GM19351 (cell line): ENCODE measurements around the gene SLC44A2.

Experiments used
- ATAC-seq: cut with Tn5 transposase; IDR thresholded peaks from one replicate; pipeline ENCODE4 v1.9.1; 2021; ENCODE audit warnings: mild to moderate bottlenecking, moderate library complexity; ENCODE audit not compliant: unreplicated experiment

SLC44A2 gene

DNA sequence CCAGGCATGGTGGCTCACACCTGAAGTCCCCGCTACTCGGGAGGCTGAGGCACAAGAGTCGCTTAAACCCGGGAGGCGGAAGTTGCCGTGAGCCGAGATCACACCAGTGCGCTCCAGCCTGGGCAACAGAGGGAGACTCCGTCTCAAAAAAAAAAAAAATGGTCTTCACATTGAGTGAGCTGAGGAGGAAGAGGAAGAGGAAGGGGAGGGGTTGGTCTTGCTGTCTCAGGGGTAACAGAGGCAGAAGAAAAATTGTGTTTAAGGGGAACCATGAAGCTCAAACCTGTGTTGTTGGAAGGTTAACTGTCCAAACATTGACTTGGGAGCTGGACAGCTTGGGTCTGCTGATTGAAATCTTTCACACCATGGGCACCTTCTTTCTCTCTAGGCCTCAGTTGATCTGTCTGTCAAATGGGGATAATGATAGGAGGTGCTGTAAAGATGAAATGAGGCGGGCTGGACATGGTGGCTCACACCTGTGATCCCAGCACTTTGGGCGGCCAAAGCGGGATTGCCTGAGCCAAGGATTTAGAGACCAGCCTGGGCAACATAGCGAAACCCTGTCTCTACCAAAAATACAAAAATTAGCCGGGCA, 9.8 kb upstream of the SLC44A2 start:
- ATAC-seq = no peak

DNA sequence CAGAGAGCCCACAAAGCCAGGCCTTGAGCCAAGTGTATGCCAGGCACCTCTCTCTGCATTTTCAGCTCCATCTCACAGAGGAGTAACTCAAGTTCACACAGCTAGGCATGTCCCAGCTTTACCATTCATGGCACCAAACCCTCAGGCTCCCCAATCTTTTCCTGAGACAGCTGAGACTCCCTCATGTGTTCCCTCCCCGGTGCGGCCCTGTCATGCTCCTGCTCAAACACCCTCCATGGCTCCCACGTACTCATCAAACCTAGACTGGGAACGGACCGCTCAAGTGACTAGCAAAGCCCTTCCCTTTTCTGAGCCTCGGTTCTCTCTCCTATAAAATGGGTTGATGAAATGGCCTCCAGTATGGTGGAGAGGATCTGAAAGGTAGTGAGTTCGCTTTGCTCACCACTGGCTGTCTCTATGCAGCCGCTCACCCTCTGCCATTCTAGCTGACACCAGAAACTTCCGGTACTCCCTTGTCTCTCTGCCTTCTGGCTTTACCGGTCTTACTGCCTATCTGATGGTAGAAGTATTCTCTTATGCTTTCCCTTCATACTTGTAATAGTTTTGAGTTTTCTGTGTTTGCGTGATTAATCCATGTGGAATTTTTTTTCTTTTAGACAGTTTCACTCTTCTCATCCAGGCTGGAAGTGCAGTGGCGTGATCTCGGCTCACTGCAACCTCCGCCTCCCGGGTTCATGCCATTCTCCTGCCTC, 7.8 kb upstream of the SLC44A2 start:
- ATAC-seq = no peak

DNA sequence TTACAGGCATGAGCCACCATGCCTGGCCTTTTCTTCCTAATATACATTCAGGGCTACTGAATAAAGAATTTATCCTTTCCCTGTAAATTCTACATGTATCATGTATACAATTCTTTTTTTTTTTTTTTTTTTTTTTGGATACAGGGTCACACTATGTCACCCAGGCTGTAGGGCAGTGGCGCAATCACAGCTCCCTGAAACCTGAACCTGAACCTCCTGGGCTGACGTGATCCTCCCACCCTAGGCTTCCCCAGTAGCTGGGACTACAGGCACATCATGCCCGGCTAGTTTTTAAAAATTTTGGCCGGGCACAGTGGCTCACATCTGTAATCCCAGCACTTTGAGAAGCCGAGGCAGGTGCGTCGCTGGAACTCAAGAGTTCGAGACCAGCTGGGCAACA, 6.5 kb upstream of the SLC44A2 start:
- ATAC-seq = no peak

DNA sequence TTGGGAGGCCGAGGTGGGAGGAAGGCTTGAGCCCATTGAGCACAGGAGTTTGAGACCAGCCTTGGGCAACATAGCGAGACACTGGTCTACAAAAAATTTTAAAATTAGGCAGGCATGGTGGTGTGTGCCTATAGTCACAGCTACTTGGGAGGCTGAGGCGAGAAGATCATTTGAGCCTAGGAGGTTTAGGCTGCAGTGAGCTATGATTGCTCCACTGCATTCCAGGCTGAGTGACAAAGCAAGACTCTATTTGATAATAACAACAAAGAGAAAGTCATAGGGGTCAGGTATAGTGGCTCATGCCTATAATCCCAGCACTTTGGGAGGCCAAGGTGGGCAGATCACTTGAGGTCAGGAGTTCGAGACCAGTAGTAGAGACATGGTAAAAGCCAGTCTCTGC, 4.6 kb upstream of the SLC44A2 start:
- ATAC-seq = no peak

DNA sequence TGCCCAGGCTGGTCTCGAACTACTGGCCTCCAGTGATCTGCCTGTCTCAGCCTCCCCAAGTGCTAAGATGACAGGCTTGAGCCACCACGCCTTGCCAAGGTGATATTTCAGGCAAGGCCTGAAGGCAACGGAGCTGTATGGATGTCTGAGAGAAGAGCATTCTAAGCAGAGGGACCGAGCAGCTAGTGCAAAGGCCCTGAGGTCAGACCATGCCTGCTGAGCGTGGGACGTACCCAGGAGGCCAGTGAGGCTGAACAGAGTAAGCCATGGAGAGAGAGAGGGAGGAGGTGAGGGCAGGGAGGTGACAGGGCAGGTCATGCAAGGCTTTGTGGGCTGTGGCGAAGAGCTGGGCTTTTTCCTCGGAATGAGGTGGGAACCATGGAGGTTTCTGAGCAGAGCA, 3.4 kb upstream of the SLC44A2 start:
- no peak for ATAC-seq

DNA sequence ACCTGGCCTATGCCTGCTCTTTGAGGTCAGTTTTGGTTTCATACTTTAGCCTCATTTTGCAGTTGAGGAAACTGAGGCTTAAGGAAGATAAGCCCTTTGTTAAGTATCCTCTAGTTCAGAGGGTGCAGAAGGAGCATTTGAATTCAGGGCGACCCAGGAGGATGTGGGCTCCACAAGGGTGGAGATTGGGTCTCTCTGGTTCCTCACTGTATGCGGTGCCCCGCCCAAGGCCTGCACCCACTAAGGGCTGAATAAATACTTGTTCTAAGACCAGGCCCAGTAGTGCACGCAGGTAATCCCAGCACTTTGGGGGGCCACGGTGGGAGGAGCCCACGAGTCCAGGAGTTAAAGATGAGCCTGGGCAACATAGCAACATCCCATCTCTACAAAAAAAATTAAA, 768 bp upstream of the SLC44A2 start:
- ATAC-seq = no peak

DNA sequence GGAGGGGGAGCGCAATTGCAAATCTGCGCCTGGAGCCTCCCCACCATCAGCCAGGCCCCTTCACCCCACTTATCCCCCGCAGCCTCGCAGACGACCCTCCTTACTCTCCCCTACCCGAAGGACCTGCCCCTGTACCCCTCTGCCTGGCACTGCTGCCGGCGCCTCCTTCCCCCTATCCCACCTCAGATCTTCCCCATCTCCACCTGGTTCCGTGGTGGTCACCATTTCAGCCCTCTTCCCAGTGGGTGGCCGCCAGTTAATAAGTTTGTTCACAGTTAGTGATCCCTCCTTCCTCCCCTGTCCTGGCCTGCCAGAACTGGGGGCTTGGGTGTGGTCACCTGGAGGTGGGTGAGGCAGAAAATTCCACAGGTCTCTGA, 397 bp downstream of the SLC44A2 start:
- ATAC-seq = no peak

DNA sequence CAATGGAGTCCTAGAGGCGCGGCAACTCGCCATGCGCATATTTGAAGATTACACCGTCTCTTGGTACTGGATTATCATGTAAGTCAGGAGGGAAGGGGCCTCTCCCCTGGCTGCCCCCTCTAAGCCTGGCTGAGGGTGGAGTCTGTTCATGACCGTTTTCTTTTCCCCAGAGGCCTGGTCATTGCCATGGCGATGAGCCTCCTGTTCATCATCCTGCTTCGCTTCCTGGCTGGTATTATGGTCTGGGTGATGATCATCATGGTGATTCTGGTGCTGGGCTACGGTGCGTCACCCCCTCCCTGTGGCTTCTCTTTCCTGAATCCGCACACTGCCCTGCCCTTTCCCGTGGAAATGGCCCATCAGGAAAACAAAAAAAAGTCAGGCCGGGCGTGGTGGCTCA, 6.5 kb downstream of the SLC44A2 start:
- ATAC-seq = no peak

DNA sequence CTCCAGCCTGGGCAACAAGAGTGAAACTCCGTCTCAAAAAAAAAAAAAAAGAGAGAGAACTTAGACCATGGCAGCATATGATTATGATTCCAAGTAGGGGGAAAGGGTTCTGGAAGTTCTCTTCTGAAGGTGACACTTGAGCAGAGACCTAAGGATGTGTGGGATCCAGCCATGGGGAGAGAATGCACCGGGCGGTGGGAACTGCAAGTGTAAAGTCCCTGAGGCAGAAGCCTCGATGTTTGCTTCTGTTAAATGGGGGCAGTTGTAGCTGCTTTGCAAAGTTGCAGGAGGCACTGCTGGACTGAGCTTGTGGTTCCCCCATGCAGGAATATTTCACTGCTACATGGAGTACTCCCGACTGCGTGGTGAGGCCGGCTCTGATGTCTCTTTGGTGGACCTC, 9.1 kb downstream of the SLC44A2 start:
- ATAC-seq = no peak

DNA sequence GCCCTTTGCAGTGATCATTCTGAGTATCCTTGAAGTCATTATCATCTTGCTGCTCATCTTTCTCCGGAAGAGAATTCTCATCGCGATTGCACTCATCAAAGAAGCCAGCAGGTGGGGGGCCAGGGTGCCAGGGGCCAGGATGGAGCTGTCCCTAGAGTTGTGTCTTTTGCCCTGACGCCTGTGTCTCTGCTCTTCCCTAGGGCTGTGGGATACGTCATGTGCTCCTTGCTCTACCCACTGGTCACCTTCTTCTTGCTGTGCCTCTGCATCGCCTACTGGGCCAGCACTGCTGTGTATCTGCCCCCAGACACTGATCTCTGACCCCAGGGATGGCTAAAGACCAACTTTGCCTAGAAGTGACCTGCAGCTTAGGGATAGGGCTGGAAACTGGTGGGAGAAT, 9.6 kb downstream of the SLC44A2 start:
- no peak for ATAC-seq

DNA sequence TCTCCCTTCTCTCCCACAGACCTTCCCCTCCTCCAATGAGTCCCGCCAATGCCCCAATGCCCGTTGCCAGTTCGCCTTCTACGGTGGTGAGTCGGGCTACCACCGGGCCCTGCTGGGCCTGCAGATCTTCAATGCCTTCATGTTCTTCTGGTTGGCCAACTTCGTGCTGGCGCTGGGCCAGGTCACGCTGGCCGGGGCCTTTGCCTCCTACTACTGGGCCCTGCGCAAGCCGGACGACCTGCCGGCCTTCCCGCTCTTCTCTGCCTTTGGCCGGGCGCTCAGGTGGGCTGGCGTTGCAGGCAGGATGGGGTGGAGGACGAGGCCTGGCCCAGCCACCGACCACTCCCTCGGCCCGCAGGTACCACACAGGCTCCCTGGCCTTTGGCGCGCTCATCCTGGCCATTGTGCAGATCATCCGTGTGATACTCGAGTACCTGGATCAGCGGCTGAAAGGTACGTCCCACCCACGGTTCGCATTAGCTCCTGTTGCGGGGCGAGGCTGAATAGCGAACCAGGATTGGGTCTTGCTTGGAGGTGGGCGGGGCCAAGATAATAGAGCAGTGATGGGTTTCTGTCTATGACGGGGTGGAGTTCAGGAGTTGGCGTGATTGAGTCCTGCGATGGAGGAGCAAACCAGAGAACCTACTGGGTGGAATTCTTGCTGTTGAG, 11.1 kb downstream of the SLC44A2 start:
- no peak for ATAC-seq

DNA sequence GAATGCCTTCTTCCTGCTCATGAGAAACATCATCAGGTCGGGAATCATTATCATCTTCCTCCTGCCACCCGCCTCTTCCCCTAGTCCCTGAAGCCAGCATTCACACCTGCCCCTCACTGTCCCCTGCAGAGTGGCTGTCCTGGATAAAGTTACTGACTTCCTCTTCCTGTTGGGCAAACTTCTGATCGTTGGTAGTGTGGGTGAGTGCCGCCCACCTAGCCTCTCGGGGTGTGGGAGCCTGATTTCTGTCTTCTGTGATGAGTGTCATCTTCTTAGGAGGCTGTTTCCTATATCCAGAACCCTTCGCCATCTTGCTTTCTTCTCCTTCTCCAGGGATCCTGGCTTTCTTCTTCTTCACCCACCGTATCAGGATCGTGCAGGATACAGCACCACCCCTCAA, 12.5 kb downstream of the SLC44A2 start:
- ATAC-seq = no peak

DNA sequence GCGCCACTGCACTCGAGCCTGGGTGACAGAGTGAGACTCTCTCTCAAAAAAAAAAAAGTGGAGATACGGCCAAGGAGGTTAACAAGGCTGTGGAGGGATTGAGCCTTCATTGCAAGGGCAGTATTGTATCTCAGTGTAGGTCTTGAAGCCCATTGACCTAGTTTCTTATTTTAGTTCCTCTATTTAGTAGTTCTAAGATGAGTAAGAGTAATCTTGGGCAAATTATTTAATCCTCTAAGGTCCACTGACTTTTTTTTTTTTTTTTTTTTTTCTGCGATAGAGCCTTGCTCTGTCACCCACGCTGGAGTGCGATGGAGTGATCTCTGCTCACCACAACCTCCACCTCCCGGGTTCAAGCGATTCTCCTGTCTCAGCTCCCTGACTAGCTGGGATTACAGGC, 14.5 kb downstream of the SLC44A2 start:
- ATAC-seq = no peak

DNA sequence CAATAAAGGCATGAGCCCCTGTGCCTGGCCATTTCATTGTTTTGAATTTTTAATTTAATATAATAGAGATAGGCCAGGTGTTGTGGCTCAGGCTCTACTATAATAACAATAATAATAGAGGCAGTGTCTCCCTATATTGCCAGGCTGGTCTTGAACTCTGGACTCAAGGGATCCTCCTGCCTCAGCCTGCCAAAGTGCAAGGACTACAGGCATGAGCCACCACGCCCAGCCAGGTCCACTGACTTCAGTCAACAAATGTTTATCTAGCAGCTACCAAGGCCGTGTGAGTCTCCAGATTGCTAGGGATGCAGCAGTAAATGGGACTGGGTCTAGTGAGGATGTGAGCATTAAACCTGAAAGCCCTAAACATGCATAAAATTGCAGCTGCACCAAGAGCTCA, 15.0 kb downstream of the SLC44A2 start:
- no peak for ATAC-seq

DNA sequence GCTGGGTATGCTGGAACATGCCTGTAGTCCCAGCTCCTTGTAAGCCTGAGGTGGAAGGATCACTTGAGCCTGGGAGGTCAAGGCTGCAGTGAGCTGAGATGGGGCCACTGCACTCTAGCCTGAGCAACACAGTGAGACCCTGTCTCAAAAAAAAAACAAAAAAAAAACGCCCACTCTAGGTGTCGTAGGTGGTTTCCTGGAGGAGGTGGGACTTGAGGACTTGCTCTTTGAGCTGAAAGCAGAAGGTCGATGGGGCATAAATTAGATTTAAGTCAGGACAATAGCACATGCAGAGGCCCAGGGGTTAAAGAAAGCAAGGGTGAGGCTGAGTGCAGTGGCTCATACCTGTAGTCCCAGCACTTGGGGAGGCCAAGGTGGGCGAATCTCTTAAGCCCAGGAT, 15.9 kb downstream of the SLC44A2 start:
- ATAC-seq = no peak

DNA sequence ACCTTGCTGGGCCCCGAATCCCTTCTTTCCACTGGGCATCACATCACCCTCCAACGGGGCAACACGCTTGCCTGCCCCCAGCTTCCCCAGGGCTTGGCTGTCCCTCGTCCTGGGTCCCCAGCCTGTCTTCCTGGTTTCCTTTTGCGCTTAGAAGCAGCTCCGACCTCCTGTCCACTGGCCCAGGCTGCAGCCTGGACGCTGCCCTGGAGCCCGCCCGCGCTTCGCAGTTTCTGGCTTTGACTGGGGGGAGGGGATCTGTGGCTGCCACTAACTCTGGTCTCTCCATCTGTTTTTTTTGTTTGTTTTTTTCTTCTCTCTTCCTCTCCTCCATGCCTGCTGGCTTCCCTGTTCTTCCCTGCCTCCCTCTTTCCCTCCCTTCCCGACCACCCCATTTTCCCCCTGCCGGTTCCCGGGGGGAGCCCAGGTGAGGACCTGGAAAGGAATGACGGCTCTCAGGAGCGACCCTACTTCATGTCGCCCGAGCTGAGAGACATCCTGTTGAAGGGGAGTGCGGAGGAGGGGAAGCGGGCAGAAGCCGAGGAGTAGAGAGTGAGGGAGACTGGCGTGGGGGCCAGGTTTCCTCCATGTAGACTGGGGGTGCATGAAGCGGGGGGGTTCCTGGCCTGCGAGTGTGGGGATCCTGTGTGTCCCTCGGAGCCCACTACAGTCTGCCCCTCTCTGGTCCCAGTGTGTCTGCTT, 17.3 kb downstream of the SLC44A2 start:
- no peak for ATAC-seq

DNA sequence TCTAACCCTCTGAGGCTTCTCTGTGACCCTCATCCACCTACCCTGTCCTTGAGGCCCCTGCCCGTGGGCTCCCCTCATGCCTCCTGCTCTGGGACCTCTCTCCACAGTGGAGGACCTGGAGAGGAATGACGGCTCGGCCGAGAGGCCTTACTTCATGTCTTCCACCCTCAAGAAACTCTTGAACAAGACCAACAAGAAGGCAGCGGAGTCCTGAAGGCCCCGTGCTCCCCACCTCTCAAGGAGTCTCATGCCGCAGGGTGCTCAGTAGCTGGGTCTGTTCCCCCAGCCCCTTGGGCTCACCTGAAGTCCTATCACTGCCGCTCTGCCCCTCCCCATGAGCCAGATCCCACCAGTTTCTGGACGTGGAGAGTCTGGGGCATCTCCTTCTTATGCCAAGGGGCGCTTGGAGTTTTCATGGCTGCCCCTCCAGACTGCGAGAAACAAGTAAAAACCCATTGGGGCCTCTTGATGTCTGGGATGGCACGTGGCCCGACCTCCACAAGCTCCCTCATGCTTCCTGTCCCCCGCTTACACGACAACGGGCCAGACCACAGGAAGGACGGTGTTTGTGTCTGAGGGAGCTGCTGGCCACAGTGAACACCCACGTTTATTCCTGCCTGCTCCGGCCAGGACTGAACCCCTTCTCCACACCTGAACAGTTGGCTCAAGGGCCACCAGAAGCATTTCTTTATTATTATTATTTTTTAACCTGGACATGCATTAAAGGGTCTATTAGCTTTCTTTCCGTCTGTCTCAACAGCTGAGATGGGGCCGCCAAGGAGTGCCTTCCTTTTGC, 18.0 kb downstream of the SLC44A2 start:
- ATAC-seq = no peak

DNA sequence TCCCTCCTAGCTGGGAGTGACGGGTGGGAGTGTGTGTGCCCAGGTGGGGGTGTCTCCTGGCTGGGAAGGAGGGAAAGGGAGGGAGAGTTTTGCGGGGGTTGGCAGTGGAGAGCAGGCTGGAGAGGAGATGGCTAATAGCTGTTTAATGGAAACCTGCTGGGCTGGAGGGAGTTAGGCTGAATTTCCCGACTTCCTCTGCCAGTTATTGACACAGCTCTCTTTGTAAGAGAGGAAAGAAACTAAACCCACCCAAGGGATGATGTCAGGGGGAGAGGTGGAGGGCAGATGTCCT, 18.6 kb downstream of the SLC44A2 start:
- no peak for ATAC-seq

DNA sequence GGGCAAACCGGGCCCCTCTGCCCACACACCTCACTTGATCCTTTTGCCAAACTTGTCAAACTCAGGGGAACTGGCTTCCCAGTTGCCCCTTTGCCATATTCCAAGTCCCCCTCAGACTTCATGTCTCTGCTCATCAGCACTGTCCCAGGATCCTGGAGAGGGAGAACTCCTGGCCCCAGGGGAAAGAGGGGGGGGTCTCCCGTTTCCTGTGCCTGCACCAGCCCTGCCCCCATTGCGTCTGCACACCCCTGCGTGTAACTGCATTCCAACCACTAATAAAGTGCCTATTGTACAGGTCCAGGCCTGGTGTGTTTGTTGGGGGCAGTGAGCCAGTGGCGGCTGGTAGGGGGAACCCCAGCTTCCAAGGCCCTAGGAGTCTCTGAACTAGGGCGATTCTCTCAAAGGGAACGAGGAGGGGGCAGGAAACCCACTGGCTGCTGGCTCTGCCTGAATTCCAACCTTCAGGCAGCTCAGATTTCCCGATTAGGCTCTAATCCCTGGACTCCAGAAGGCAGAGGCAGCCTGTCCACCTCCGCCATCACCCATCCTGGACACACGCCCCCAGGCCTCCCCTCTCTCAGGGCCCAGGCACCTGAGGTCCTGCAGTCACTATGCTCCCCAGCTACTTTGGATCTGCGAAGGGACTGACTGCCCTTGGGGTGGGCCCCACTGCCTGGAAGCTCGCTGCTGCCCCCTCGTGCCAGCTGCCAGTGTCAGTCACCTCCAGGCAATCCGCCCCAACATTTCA, 19.1 kb downstream of the SLC44A2 start:
- no peak for ATAC-seq

DNA sequence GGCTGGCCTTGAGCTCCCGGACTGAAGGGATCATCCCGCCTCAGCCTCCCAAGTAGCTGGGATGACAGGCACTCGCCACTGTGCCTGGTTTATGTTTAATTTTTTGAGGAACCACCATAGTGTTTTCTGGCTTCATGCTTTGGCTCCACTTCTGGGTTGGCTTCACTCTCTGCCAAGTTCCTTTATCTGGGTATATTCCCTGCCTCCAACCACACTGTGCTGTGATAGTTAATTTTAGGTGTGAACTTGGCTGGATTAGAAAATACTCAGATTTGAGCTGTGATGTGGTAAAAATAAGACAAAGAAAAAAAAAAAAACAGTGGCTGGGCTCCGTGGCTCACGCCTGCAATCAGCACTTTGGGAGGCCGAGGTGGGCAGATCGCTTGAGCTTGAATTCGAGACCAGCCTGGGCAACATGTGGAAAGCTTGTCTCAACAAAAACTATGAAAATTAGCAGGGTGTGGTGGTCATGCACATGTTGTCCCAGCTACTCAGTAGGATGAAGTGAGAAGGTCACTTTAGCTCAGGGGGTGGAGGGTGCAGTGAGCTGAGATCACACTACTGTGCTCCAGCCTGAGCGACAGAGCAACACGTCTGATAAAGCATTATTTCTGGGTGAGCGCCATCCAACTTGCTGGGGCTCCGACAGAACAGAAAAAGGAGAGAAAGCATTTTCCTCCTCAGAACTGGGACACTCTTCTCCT, 21.3 kb downstream of the SLC44A2 start:
- no peak for ATAC-seq
